SH-SY5Y (cell line): ENCODE results near the gene MACIR.

Experiments used
- GATA2 ChIP-seq: IDR thresholded peaks from 2 replicates; pipeline ENCODE4 v1.6.1; 2011; ENCODE audit warnings: mild to moderate bottlenecking, low read depth, low read length
- GATA3 ChIP-seq: IDR thresholded peaks from 2 replicates; pipeline ENCODE4 v1.6.1; 2011; ENCODE audit warnings: low read depth, mild to moderate bottlenecking, low read length, moderate library complexity

GRCh38 chr5:103216697-103217096, 41.9 kb upstream of the MACIR start:
- TF ChIP-seq GATA3 (no peak), GATA2 (no peak)
